Measurements from ENCODE around the gene RNLS. TPM values are rescaled to one million over a fixed set of nuclear protein-coding genes. Genes with fewer than 3 reads are reported as not detected.

The RNLS gene
- total RNA-seq, 1 donor from 2014 or later = 12.1 TPM

DNA sequence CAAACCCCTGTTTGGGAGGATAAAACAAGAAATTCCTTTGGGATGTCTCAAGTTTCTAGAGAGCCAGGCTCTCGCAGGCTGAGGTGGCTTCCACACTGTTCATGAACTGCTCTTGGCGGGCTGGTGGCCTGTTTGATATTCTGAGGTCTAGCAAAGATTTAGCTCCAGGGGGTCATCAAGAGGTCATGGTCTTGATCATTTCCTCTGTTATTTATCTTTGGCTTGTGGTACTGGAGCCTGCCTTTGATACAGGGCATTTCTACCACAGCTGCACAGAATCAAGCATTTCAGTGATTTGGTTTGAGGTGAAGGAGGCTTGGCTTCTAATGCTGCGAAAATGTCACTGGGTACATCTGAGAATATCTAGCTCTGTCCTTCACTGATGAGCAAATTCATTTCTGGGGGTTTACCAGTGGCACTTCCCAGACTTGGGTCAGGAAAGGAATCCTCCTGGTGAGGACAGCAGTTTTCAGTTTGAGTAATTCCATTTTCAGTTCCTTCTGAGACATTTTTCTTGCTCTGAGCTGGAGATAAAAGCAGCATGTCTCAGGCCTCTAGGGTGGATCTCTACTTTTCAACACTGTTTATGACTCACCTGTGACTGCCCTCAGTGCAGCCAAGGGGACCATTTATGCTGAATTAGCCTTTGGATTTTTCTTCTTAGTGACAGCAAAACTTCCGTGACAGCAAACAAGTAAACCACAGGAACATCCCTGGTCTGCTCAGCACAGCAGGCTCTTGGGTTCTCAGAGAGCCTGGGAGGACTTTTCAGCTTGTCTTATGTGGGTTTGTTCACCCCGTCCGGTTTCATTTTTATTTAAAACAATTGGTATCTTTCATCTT is 312.0 kb downstream of the RNLS start:
- no peaks in the 10 kb centered on the region for H3K36me3 ChIP-seq
- peaks cover 0 to 7% of the 10 kb centered on the region in 2 donors for H3K4me1 ChIP-seq
- no peak overlapping the region for H3K4me3 ChIP-seq
- H3K27ac ChIP-seq = no peak overlapping the region
- TF ChIP-seq CTCF (IDR thresholded peaks at IDR 0.05) = no peak
- H3K9me3 ChIP-seq = no peaks in the 10 kb centered on the region
- intact Hi-C loops (cut with DNase I) = no loop called here
- no peak for DNase-seq (ENCODE audit: low spot score in 2 of 2)
- no peaks in the 10 kb centered on the region for H3K27me3 ChIP-seq

- no peak for TF ChIP-seq CTCF (IDR thresholded peaks at IDR 0.05)
- H3K27ac ChIP-seq = no peak overlapping the region
- no peaks in the 10 kb centered on the region for H3K27me3 ChIP-seq
- H3K4me3 ChIP-seq = no peak overlapping the region
- H3K4me1 ChIP-seq = peaks cover 0 to 9% of the 10 kb centered on the region in 2 donors
- H3K9me3 ChIP-seq = no peaks in the 10 kb centered on the region
- H3K36me3 ChIP-seq = no peaks in the 10 kb centered on the region
- intact Hi-C loops (cut with DNase I) = no loop called here
- no peak for DNase-seq (ENCODE audit: low spot score in 2 of 2)
Observed at GRCh38 chr10:88270061-88270808, 312.9 kb downstream of the RNLS start.

DNA sequence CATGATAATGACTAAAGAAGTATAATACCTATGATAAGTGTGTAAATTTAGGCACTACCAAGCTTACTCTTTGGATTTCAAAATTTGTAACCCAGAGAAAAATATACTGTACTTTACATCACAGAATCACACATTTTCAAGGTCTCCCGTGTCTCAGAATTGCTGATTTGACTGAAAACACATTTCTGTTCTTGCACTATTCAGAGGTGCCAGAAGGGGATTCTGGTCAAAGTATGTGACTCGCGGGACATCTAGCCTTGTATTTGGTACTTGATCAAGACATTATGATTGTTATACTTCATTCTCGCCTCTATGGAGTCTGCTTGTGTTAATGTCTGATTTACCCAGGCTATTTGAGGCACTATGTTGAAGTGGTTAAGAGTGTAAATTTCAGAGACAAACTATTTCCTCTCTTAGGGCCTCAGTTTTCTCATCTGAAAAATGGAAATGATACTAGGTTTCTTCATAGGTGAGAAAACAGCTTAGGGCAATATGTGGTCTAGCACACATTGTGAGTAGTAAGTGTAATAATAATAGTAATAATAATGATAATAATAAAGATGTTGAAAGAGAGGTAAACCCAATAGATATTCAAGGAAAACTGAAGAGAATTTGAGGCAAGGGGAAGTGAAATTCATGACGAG is 320.4 kb downstream of the RNLS start:
- Histone ChIP-seq H3K4me3 (no peak overlapping the region), H3K4me1 (peaks cover 0 to 9% of the 10 kb centered on the region in 2 donors), H3K27me3 (no peaks in the 10 kb centered on the region), H3K27ac (no peak overlapping the region), H3K9me3 (no peaks in the 10 kb centered on the region), H3K36me3 (no peaks in the 10 kb centered on the region)
- no peak for DNase-seq (ENCODE audit: low spot score in 2 of 2)
- intact Hi-C loops (cut with DNase I) = no loop called here
- TF ChIP-seq CTCF (IDR thresholded peaks at IDR 0.05) = no peak

DNA sequence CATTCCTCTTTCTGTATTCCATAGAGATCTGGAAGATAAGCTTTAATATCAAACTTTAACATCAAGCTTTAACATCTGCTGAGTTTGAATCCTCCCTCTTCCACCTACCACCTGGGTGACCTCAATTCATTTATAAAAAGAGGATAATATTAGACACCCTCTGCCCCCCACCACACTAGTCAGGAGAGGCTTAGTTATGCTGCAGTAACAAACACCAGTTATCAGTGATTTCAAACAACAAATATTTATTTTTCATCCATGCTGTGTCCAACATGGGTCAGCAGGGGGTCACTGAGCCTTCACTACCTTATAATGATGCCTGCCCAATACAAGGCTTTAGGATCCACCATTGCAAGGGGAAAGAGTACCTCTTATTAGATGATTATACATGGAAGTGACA is 322.0 kb downstream of the RNLS start:
- no peak for DNase-seq (ENCODE audit: low spot score in 2 of 2)
- Histone ChIP-seq H3K4me3 (no peak overlapping the region), H3K27ac (no peak overlapping the region), H3K9me3 (no peaks in the 10 kb centered on the region), H3K36me3 (no peaks in the 10 kb centered on the region), H3K27me3 (no peaks in the 10 kb centered on the region), H3K4me1 (peaks cover 0 to 2% of the 10 kb centered on the region in 2 donors)
- TF ChIP-seq CTCF (IDR thresholded peaks at IDR 0.05) = no peak
- intact Hi-C loops (cut with DNase I) = no loop called here

- TF ChIP-seq CTCF (IDR thresholded peaks at IDR 0.05) = no peak
- intact Hi-C loops (cut with DNase I) = no loop called here
- Histone ChIP-seq H3K36me3 (no peaks in the 10 kb centered on the region), H3K9me3 (no peaks in the 10 kb centered on the region), H3K4me1 (no peaks in the 10 kb centered on the region), H3K27me3 (no peaks in the 10 kb centered on the region), H3K27ac (no peak overlapping the region), H3K4me3 (no peak overlapping the region)
- no peak for DNase-seq (ENCODE audit: low spot score in 2 of 2)
Observed at GRCh38 chr10:88260329-88261051, 322.6 kb downstream of the RNLS start.

Measured in ascending aorta (tissue), 2 donors.